RKO (cell line): ENCODE measurements around the gene RAB17.

Source experiments
- DNase-seq: peaks from one replicate; pipeline ENCODE4 v3.0.0-alpha.2; 2016; ENCODE audit warnings: low spot score

Gene RAB17

GRCh38 chr2:237576974-237577373, 13.6 kb downstream of the RAB17 start:
- no peak for DNase-seq

- DNase-seq, result no peak
Measured at GRCh38 chr2:237575869-237576862, 14.4 kb downstream of the RAB17 start.

GRCh38 chr2:237574894-237575868, 15.4 kb downstream of the RAB17 start:
- no peak for DNase-seq

GRCh38 chr2:237574467-237574866, 16.1 kb downstream of the RAB17 start:
- DNase-seq, result no peak

- DNase-seq, result no peak
Measured at GRCh38 chr2:237573721-237574415, 16.7 kb downstream of the RAB17 start.

- no peak for DNase-seq
Measured at GRCh38 chr2:237572742-237573101, 17.8 kb downstream of the RAB17 start.

- peak; percentile 87 for DNase-seq
Measured at GRCh38 chr2:237572021-237572741, 18.4 kb downstream of the RAB17 start.

GRCh38 chr2:237571551-237571950, 19.0 kb downstream of the RAB17 start:
- DNase-seq, result no peak

GRCh38 chr2:237570776-237571335, 19.7 kb downstream of the RAB17 start:
- no peak for DNase-seq

- no peak for DNase-seq
Measured at GRCh38 chr2:237569896-237570295, 20.6 kb downstream of the RAB17 start.

- DNase-seq, result no peak
Measured at GRCh38 chr2:237569041-237569440, 21.5 kb downstream of the RAB17 start.

- DNase-seq, result no peak
Measured at GRCh38 chr2:237568121-237568660, 22.3 kb downstream of the RAB17 start.

GRCh38 chr2:237567276-237568029, 23.1 kb downstream of the RAB17 start:
- no peak for DNase-seq

GRCh38 chr2:237566401-237567235, 23.9 kb downstream of the RAB17 start, which contains the start of gene PRLH:
Gene PRLH (plus strand): TSS chr2:237566574. CDS start chr2:237566574, 0 bp downstream.
- DNase-seq, result no peak

GRCh38 chr2:237565974-237566373, 24.6 kb downstream of the RAB17 start:
- no peak for DNase-seq

GRCh38 chr2:237564526-237565131, 25.9 kb downstream of the RAB17 start:
- DNase-seq, result no peak

- no peak for DNase-seq
Measured at GRCh38 chr2:237563816-237564215, 26.7 kb downstream of the RAB17 start.

GRCh38 chr2:237561221-237561620, 29.3 kb downstream of the RAB17 start:
- DNase-seq, result no peak
